OCI-LY1 (cell line): ENCODE results near the gene MVB12B.

Experiments used
- CTCF ChIP-seq: fragments of 200-600 bp; sonication (generic), shearing (Covaris generic); IDR thresholded peaks from 2 replicates; pipeline ENCODE4 v1.5.1; 2017; ENCODE audit warnings: mild to moderate bottlenecking, antibody characterized with exemption, low read length, moderate library complexity, mixed read lengths
- EZH2 ChIP-seq: fragments of 200-600 bp; sonication (generic), shearing (Covaris generic); IDR thresholded peaks from 2 replicates; pipeline ENCODE4 v1.8.0; 2017; ENCODE audit warnings: borderline replicate concordance, mixed run types, mild to moderate bottlenecking, antibody characterized with exemption, low read length, moderate library complexity, mixed read lengths

GRCh38 chr9:126304207-126304970 is 22.2 kb upstream of the MVB12B start:
- TF ChIP-seq CTCF (no peak), EZH2 (no peak)
